GM12878 (cell line): ENCODE measurements around the gene INPP5D. TPM values are rescaled to one million over a fixed set of nuclear protein-coding genes. Genes with fewer than 3 reads are reported as not detected.
A peak's percentile ranks its signal among the peaks of the same experiment; 100 is the strongest.

Experiments used
- ATF2 ChIP-seq: IDR thresholded peaks from 2 replicates; pipeline ENCODE4 v1.6.1; 2012; ENCODE audit warnings: low read length, inconsistent platforms
- ATF3 ChIP-seq: IDR thresholded peaks from 2 replicates; pipeline ENCODE4 v1.6.1; 2011; ENCODE audit warnings: low read depth, mild to moderate bottlenecking, low read length, moderate library complexity, borderline replicate concordance; ENCODE audit errors: extremely low read depth
- CEBPZ ChIP-seq: fragments of 150-350 bp; IDR thresholded peaks from 2 replicates; pipeline ENCODE4 v1.6.1; 2016; ENCODE audit warnings: low read depth, low read length
- CHD2 ChIP-seq: IDR thresholded peaks from 2 replicates; pipeline ENCODE4 v1.6.1; 2011; ENCODE audit warnings: low read depth, low read length, improper control_type of control experiment, borderline replicate concordance
- DPF2 ChIP-seq: fragments of 450-650 bp; IDR thresholded peaks from 2 replicates; pipeline ENCODE4 v1.6.1; 2017; ENCODE audit warnings: mild to moderate bottlenecking
- EED ChIP-seq: sonication (generic); IDR thresholded peaks from 2 replicates; pipeline ENCODE4 v1.6.1; 2016; ENCODE audit warnings: antibody characterized with exemption, low read depth
- EGR1 ChIP-seq, 2 experiments: IDR thresholded peaks; 1 replicate in 1 of 2; 2 replicates in 1 of 2; pipeline ENCODE4 v1.6.1; 2011 to 2012; ENCODE audit warnings: low read depth in 2 of 2, low read length in 2 of 2, borderline replicate concordance in 1 of 2, mild to moderate bottlenecking in 1 of 2, moderate library complexity in 1 of 2
- ETV6 ChIP-seq, 2 experiments: fragments of 450-650 bp in 1 of 2; IDR thresholded peaks in 1 of 2; conservative IDR thresholded peaks in 1 of 2; 2 replicates each; pipeline ENCODE4 v1.6.1; 2014; ENCODE audit warnings: antibody characterized with exemption in 1 of 2, borderline replicate concordance in 1 of 2, low read depth in 1 of 2, mild to moderate bottlenecking in 1 of 2, moderate library complexity in 1 of 2
- HDAC6 ChIP-seq: fragments of 200-600 bp; sonication (generic); IDR thresholded peaks from one replicate; pipeline ENCODE4 v1.8.0; 2017; ENCODE audit warnings: antibody characterized with exemption; ENCODE audit not compliant: unreplicated experiment
- NBN ChIP-seq: fragments of 450-650 bp; IDR thresholded peaks from 2 replicates; pipeline ENCODE4 v1.6.1; 2016
- PKNOX1 ChIP-seq: fragments of 450-650 bp; IDR thresholded peaks from 2 replicates; pipeline ENCODE4 v1.6.1; 2016; ENCODE audit warnings: mild to moderate bottlenecking
- POLR2AphosphoS2 ChIP-seq: IDR thresholded peaks from 2 replicates; pipeline ENCODE4 v1.6.1; 2011; ENCODE audit warnings: low read depth, mild to moderate bottlenecking, low read length, improper control_type of control experiment, moderate library complexity
- RUNX3 ChIP-seq: IDR thresholded peaks from 2 replicates; pipeline ENCODE4 v1.6.1; 2012; ENCODE audit warnings: low read length, inconsistent platforms
- SMC3 ChIP-seq: IDR thresholded peaks from 2 replicates; pipeline ENCODE4 v1.6.1; 2011; ENCODE audit warnings: low read length, improper control_type of control experiment, borderline replicate concordance
- SPI1 ChIP-seq: IDR thresholded peaks from 2 replicates; pipeline ENCODE4 v1.6.1; 2011; ENCODE audit warnings: low read depth, mild to moderate bottlenecking, low read length, moderate library complexity, borderline replicate concordance; ENCODE audit not compliant: insufficient read depth
- SUZ12 ChIP-seq: fragments of 200-600 bp; sonication (generic); IDR thresholded peaks from one replicate; pipeline ENCODE4 v1.6.1; 2018; ENCODE audit warnings: antibody characterized with exemption, mild to moderate bottlenecking; ENCODE audit not compliant: unreplicated experiment
- TCF7 ChIP-seq: IDR thresholded peaks from 2 replicates; pipeline ENCODE4 v1.6.1; 2014; ENCODE audit warnings: antibody characterized with exemption, borderline replicate concordance
- ZBTB40 ChIP-seq: fragments of 450-650 bp; IDR thresholded peaks from 2 replicates; pipeline ENCODE4 v1.6.1; 2016; ENCODE audit warnings: mild to moderate bottlenecking, moderate library complexity, borderline replicate concordance
- polyA plus RNA-seq, 11 experiments: library from polyadenylated mRNA; depleted of rRNA in 4 of 11; unstranded in 6 of 11; stranded (reverse) in 5 of 11; fragments of >200 nt; fragmentation: Nextera tagmentation in 4 of 11; fragmentation: Illumina TruSeq in 1 of 11; extraction: Ambion mirVana in 4 of 11; extraction: Trizol in 1 of 11; gene quantifications; 1 replicate in 1 of 11; 2 replicates in 10 of 11; pipeline versions ENCODE4 v1.2.1 to v1.2.3, GENCODE V29; 2011 to 2016; ENCODE audit warnings: inconsistent platforms in 2 of 11, missing spikeins in 2 of 11, low read depth in 1 of 11
- total RNA-seq, 4 experiments: library from RNA; depleted of rRNA in 3 of 4; stranded (reverse); fragments of >200 nt in 3 of 4; fragmentation: Illumina TruSeq in 1 of 4; extraction: Trizol in 1 of 4; gene quantifications; 2 replicates each; pipeline versions ENCODE4 v1.2.1 to v1.2.3, GENCODE V29; 2013 to 2021

The INPP5D gene
- total and polyA plus RNA-seq, 10 of the 15 experiments (the other 5 are each of a cell fraction or from before 2014, with no cell fraction given): 11.8 to 139 (median 88.8) TPM

GRCh38 chr2:233079473-233079877 is 19.3 kb downstream of the INPP5D start (continued):
- TF ChIP-seq ATF2: no peak
- peak in 1 of 2 experiments; percentile 52; a peak in 2 of 3 replicates for TF ChIP-seq EGR1 (IDR thresholded peaks at IDR 0.05; ENCODE audit: borderline replicate concordance in 1 of 2, low read depth in 2 of 2, low read length in 2 of 2)
- TF ChIP-seq TCF7: no peak
- no peak for TF ChIP-seq RUNX3
- peak; percentile 85; the same call in 1 of the 2 replicates for TF ChIP-seq CHD2
- peak; percentile 88 for TF ChIP-seq DPF2
- TF ChIP-seq SUZ12: no peak
- no peak for TF ChIP-seq CEBPZ
- no peak for TF ChIP-seq POLR2AphosphoS2
- TF ChIP-seq PKNOX1: peak; percentile 68; the same call in 1 of the 2 replicates
- peak; percentile 99 for TF ChIP-seq NBN
- peak; percentile 37; the same call in 1 of the 2 replicates for TF ChIP-seq ZBTB40
- no peak for TF ChIP-seq ATF3
- no peak for TF ChIP-seq SMC3
- peak; percentile 86 for TF ChIP-seq EED
- TF ChIP-seq ETV6 (conservative IDR thresholded peaks at IDR 0.05 in 1 of 2, IDR thresholded peaks at IDR 0.05 in 1 of 2; ENCODE audit: borderline replicate concordance in 1 of 2, low read depth in 1 of 2): peak in 1 of 2 experiments; percentile 94; a peak in 2 of 4 replicates
- peak; percentile 91 for TF ChIP-seq SPI1
- TF ChIP-seq HDAC6: no peak
